Kidney (tissue), 14 donors: ENCODE results near the gene POTEF. TPM values are rescaled to one million over a fixed set of nuclear protein-coding genes. Genes with fewer than 3 reads are reported as not detected.
"Not testable (repeated sequence)": the region's sequence is repeated elsewhere in the genome, so short reads cannot be mapped to it uniquely, and the experiment has no call there.

ENCODE experiments used
- DNase-seq, 5 donors: peaks; one replicate each; pipeline ENCODE4 v3.0.0-alpha.2; 2013 to 2020
- FAIRE-seq: peaks from 2 replicates; lab custom pipeline; 2012; peaks lifted over from hg19 to GRCh38; lab: Jason Lieb, UNC
- H3K27ac ChIP-seq, 2 donors: one replicate each; pipeline ENCODE4 v1.7.0; 2013; ENCODE audit warnings: low read depth in 2 of 2, low read length in 2 of 2, inconsistent platforms in 1 of 2
- H3K27me3 ChIP-seq: one replicate; pipeline ENCODE4 v1.7.1; 2013; ENCODE audit warnings: low read length, inconsistent platforms; ENCODE audit not compliant: control insufficient read depth, insufficient read depth
- H3K36me3 ChIP-seq, 3 donors: one replicate each; pipeline versions ENCODE4 v1.7.0 to v1.7.1; 2013; ENCODE audit warnings: low read length in 3 of 3, control low read depth in 1 of 3, inconsistent platforms in 1 of 3; ENCODE audit not compliant: insufficient read depth in 3 of 3, control insufficient read depth in 2 of 3
- H3K4me1 ChIP-seq, 3 donors: one replicate each; pipeline versions ENCODE4 v1.7.0 to v1.7.1; 2013; ENCODE audit warnings: low read length in 3 of 3, inconsistent platforms in 1 of 3, low read depth in 1 of 3; ENCODE audit not compliant: control insufficient read depth in 2 of 3, insufficient read depth in 2 of 3
- H3K4me3 ChIP-seq, 3 donors: one replicate each; pipeline versions ENCODE4 v1.7.0 to v1.8.1; 2013; ENCODE audit warnings: low read length in 3 of 3, control low read depth in 1 of 3, inconsistent platforms in 1 of 3
- H3K9ac ChIP-seq, 3 donors: one replicate each; pipeline versions ENCODE4 v1.7.0 to v1.7.1; 2013; ENCODE audit warnings: low read length in 3 of 3, control low read depth in 1 of 3, inconsistent platforms in 1 of 3
- H3K9me3 ChIP-seq, 3 donors: one replicate each; pipeline versions ENCODE4 v1.7.0 to v1.7.1; 2013; ENCODE audit warnings: low read length in 3 of 3, control low read depth in 1 of 3, inconsistent platforms in 1 of 3; ENCODE audit not compliant: control insufficient read depth in 2 of 3, insufficient read depth in 1 of 3
- intact Hi-C: fragments of 100-400 bp; cut with DNase I; formaldehyde crosslinking; loops from one replicate; pipeline ENCODE4 v1.11.1; 2022
- polyA plus RNA-seq: library from polyadenylated mRNA; stranded (reverse); fragments of 350-450 nt; fragmentation: Illumina TruSeq; extraction: RNeasy Lipid Tissue Mini Kit (QIAGEN cat#74804); gene quantifications from one replicate; pipeline ENCODE4 v1.2.3, GENCODE V29; 2014; ENCODE audit warnings: low read depth, low replicate concordance; ENCODE audit not compliant: insufficient read depth
- total RNA-seq: library from RNA; stranded (reverse); fragmentation: NEBNext Ultra II Directional; extraction: Animal tissue kit (Norgen Biotek cat#: 25700); gene quantifications from one replicate; pipeline ENCODE4 v1.2.1, GENCODE V29; 2021
- TF ChIP-seq, protein P1 (sequence below): IDR thresholded peaks from 3 replicates; pipeline ENCODE4 v1.5.1; 2012; ENCODE audit warnings: mild to moderate bottlenecking, moderate library complexity, borderline replicate concordance; ENCODE audit not compliant: insufficient read depth; ENCODE audit errors: extremely low read depth
- donor health status: control.
- donor health status: control.
- donor health status: control.
- donor health status: control.
- donor health status: control.
- donor health status: DM: yes; HTN: yes; CAD: no.
- donor health status: Normal renal cell carcinoma (clear cell type).

POTEF gene
- total and polyA plus RNA-seq, 2 donors from 2014 or later: not detected

DNA sequence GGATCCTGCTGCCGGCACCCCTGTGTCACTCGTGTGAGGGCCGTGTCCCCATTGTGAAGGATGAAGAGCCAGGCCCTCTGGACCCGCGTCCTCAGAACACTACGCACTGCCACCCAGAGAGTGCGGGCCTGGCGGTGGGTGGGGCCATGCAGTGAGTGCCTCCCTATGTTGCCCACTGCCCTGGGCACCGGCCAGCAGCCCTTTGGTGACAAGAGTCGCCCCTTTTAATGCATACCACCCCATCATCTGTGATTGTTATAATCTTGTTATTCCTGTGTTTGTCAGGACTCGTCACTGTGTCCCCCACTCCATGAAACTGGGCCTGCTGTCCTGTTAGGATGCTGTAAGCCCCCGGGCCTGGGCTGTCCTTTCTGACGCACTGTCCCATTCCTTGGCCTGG, 9.3 kb upstream of the POTEF start:
- H3K27ac ChIP-seq, intact Hi-C loops: not testable (repeated sequence)

DNA sequence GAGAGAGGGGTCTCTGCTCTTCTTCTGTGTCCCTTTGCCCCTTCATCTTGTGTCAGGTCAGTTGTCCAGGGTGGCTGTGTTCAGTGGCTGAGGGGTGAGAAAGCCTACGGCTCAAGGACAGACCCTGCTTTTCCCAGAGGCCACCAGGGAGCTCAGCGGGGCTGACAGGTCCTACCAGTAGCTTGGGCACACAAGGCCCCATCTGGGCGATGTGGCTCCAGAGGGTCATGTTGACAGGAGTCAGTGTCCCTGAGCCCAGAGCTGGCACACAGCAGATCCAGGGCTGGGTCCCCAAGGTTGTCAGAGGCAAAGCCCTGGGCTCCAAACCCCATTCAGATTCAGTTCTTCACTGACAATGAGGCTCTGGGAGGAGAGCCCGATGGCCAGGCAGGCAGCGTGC, 8.1 kb upstream of the POTEF start:
- H3K27ac ChIP-seq, H3K4me1 ChIP-seq, intact Hi-C loops, H3K9me3 ChIP-seq, FAIRE-seq, H3K36me3 ChIP-seq, H3K4me3 ChIP-seq, H3K27me3 ChIP-seq, H3K9ac ChIP-seq: not testable (repeated sequence)
- peak in 1 of 5 donors; percentile 54 for DNase-seq

More for the DNA sequence above, 9.3 kb upstream of the POTEF start:
- not testable (repeated sequence) for H3K9ac ChIP-seq, H3K4me1 ChIP-seq, DNase-seq, H3K27me3 ChIP-seq, H3K4me3 ChIP-seq, H3K36me3 ChIP-seq, H3K9me3 ChIP-seq, FAIRE-seq

DNA sequence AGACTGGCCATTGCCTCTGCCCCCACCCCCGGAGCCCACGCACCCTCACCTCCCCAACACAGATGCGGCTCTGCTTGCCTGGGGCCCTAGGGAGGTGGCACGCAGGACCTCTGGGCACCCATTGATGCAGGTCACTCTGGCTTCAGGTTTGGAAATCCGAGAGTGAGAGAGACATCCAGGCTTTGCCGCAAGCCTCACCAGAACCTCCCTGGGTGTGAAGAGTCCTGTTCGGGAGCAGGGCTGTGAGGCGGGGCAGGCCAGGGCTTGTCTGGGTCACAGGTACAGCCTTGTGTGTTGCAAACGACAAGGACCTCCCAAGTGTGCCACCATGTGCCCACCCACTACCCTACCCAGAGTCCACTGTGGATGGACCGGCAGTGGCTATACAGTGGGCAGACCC, 7.5 kb upstream of the POTEF start:
- FAIRE-seq, H3K27ac ChIP-seq, DNase-seq, H3K9ac ChIP-seq, H3K4me3 ChIP-seq, H3K36me3 ChIP-seq, H3K27me3 ChIP-seq, H3K4me1 ChIP-seq, H3K9me3 ChIP-seq, intact Hi-C loops: not testable (repeated sequence)

DNA sequence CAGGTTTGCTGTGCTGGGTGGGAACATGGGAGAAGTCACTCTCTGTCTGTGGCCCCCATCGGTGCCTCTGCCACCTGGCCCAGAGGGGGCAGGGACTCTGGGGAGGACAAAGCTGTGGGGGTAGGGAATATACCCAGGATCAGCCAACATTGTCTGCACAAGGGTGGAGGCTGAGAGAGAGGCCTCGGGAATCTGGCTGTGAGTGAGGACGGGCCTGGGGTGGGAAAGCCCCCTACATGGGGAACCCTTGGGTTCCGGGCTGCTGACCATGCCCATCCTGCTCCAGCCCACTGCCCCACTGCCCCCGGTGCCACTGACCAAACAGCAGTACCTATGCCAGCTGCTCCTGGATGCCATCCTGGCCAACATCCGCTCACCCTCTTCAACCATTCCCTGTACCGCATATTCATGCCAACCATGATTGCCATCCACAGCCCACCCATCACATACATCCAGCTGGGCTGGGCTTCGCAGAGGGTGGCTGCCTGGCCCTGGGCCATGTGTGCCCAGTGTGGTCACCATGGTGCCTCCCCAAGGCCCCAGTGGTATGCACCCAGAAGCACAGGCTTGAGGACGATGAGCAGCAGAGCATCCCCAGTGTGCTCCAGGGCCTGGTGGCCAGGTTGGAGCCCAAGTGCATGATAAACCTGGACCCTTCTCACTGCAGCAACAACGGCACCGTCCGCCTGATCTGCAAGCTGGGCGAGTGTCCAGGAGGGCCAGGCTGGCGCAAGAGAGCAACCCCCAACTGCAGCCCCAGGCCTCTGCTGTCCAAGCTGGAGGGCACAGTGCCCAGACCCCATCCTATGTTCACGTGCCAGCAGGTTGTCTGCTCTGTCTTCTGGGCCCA, 6.9 kb upstream of the POTEF start:
- no peak overlapping the region for H3K4me3 ChIP-seq
- no peak overlapping the region for H3K27ac ChIP-seq
- intact Hi-C loops: no loop called here
- no peaks in the 10 kb centered on the region for H3K27me3 ChIP-seq
- H3K4me1 ChIP-seq: no peaks in the 10 kb centered on the region
- H3K9ac ChIP-seq: no peak overlapping the region
- H3K36me3 ChIP-seq: no peaks in the 10 kb centered on the region
- TF ChIP-seq, protein P1, sequence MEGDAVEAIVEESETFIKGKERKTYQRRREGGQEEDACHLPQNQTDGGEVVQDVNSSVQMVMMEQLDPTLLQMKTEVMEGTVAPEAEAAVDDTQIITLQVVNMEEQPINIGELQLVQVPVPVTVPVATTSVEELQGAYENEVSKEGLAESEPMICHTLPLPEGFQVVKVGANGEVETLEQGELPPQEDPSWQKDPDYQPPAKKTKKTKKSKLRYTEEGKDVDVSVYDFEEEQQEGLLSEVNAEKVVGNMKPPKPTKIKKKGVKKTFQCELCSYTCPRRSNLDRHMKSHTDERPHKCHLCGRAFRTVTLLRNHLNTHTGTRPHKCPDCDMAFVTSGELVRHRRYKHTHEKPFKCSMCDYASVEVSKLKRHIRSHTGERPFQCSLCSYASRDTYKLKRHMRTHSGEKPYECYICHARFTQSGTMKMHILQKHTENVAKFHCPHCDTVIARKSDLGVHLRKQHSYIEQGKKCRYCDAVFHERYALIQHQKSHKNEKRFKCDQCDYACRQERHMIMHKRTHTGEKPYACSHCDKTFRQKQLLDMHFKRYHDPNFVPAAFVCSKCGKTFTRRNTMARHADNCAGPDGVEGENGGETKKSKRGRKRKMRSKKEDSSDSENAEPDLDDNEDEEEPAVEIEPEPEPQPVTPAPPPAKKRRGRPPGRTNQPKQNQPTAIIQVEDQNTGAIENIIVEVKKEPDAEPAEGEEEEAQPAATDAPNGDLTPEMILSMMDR: no peak
- DNase-seq: peak in 2 of 5 donors; percentile 6 to 61
- no peak for FAIRE-seq
- H3K9me3 ChIP-seq: no peaks in the 10 kb centered on the region

DNA sequence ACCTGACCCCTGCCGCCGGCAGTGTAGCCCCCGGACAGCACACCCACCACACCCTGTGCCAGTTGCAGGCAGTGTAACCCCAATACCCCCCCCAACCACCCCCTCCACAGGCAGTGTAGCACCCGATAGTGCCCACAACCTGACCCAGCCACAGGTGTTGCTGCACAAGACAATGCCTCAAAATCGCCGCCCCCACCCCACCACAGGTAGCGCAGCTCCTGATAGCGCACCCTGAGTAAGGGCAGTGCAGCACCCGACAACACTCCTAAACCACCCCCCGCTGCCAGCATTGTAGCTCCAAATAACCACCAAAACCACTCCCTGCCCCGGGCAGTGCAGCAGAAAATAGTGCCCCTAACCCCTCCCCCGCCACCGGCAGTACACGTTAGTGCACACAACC, 558 bp downstream of the POTEF start:
- H3K36me3 ChIP-seq, H3K9me3 ChIP-seq, H3K4me1 ChIP-seq, H3K27me3 ChIP-seq, FAIRE-seq, intact Hi-C loops, H3K9ac ChIP-seq, H3K27ac ChIP-seq, H3K4me3 ChIP-seq: not testable (repeated sequence)
- peak in 1 of 5 donors; percentile 13 for DNase-seq

DNA sequence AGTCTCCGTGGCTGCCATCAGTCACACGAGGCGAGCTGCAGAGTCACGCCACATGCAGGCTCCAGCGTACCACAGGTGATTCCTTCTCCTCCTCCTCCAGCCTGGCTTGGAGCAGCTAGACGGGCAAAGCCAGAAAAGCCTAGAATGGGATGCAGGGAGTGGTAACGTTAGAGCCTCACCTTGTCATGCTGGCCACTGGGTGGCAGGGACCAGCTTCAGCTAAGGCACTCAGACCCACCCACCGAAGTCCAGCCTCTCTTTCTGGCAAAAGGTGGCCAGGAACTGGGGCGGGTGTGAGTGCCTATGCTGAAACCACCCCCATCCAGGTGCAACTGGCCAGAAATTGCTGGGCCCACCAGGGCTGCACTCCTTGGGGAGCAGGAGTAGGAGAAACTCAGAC, 1.3 kb downstream of the POTEF start:
- H3K27ac ChIP-seq, H3K9ac ChIP-seq, H3K9me3 ChIP-seq, FAIRE-seq, H3K4me1 ChIP-seq, H3K4me3 ChIP-seq, H3K36me3 ChIP-seq, H3K27me3 ChIP-seq, intact Hi-C loops, DNase-seq: not testable (repeated sequence)

DNA sequence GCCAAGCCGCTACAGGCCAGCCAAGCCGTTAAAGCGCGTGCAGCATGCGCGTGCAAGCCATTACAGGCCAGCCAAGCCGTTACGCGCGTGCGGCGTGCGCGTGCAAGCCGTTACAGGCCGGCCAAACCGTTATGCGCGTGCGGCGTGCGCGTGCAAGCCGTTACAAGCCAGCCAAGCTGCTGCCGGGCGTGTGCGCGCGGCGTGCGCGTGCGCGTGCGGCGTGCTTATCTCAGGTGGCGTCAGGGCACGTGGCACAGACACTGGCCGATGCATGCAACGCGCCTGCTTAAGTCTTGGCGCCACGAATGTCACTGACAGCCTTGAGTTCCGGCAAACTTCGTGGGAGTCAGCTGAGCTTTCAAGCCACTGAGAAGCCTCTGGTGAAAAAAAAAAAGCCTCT, 8.1 kb downstream of the POTEF start:
- DNase-seq, intact Hi-C loops, H3K27ac ChIP-seq: not testable (repeated sequence)

More for the DNA sequence above, 8.1 kb downstream of the POTEF start:
- H3K4me3 ChIP-seq, H3K36me3 ChIP-seq, H3K27me3 ChIP-seq, FAIRE-seq, H3K9ac ChIP-seq, H3K9me3 ChIP-seq, H3K4me1 ChIP-seq: not testable (repeated sequence)
